Amniotic epithelial cell (primary cell): ENCODE results near the gene IGFALS.

Source experiments
- DNase-seq: peaks from one replicate; pipeline ENCODE4 v3.0.0-alpha.2; 2010; ENCODE audit warnings: low read depth

IGFALS gene

GRCh38 chr16:1793578-1794220, at the start of gene IGFALS:
Gene IGFALS (minus strand): TSS chr16:1793705. CDS start chr16:1793652, 53 bp downstream.
- DNase-seq: no peak

DNA sequence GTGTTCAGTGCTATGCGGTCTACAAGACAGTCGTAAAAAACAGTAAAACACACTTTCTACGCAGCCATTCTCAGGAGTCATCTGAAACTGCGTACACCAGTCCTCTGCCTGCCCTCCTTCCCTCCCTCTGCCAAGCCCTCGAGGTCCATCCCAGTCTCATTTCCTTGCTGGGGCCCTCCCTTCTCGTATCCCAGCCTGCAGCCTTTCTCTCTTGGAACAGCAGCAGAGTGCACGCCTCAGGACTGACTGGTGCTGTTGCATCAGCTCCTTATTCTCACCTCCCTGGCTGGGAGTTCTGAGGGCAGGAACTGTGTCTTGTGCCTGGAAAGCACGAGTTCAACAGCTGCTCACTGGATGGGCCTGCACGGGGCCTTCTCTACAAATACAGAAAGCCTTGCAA, 46.0 kb upstream of the IGFALS start:
- DNase-seq: peak; percentile 20

GRCh38 chr16:1834096-1834495, 40.6 kb upstream of the IGFALS start:
- DNase-seq: no peak

- no peak for DNase-seq
Observed at GRCh38 chr16:1832838-1833454, 39.4 kb upstream of the IGFALS start.

GRCh38 chr16:1831186-1832075, 37.9 kb upstream of the IGFALS start:
- no peak for DNase-seq

GRCh38 chr16:1830213-1830612, 36.7 kb upstream of the IGFALS start:
- DNase-seq: no peak

GRCh38 chr16:1828645-1829410, 35.3 kb upstream of the IGFALS start:
- DNase-seq: no peak

GRCh38 chr16:1826691-1827573, 33.4 kb upstream of the IGFALS start, which contains the start of the genes FAHD1 and HAGH:
Gene FAHD1 (plus strand): TSS chr16:1827206. CDS start chr16:1827239, 33 bp downstream.
Gene HAGH (minus strand): TSS chr16:1826825. CDS start chr16:1826787, 38 bp downstream.
- DNase-seq: peak; percentile 95

DNA sequence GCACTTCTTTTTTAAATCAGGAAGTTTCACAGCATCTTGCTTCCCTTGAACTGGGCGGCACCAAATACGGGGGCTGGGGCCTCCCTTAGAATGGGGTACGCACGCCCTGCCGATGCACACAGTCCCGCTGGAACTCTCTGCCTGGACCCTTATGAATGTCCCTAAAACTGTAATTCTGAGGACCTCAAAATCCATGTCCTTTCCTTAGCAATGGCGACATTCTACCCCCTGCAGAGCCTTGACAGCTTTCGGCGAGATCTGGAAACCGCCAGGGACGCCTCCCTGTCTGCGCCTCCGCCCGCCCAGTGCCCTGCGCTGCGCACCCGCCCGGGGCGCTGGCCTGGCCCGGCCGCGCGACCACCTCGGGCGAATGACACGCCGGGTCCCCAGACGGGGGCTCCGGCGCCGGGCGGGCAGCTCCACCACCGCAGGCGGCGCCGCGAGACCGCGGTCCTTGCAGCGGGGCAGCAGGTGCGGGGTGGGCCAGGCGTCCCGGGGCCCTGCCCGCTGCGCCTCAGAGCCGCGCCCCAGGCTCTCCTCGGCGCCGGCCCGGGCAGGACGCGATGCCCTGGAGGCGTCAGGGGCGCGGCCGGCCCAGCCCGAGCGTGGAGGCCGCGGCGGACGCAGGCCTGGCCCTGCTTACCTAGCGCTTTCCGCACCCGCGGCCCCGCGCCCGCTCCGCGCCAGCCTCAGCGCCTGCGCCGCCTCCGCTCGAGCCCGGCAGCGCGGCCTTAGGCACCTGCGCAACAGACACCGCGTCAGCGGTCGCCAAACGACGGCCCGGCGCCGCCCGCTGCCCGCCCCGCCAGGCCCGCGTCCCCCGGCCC, 32.6 kb upstream of the IGFALS start:
- DNase-seq: no peak

DNA sequence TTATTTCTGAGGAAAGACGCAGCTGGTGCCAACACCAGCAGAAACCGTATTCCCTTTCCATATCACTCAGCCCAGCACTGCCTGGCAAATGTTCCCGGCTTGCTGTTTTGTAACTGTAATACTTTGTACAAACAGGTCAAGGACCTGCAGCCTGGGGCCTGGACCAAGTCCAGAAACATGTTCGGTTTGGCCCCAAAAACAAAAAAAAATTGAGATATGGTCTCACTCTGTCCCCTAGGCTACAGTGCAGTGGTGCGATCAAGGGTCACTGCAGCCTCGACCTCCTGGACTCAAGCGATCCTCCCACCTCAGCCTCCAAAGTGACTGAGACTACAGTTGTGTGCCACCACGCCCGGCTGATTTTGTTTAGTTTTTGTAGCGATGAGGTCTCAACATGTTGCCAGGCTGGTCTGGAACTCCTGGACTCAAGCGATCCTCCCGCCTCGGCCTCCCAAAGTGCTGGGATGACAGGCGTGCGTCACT, 31.9 kb upstream of the IGFALS start:
- DNase-seq: no peak

DNA sequence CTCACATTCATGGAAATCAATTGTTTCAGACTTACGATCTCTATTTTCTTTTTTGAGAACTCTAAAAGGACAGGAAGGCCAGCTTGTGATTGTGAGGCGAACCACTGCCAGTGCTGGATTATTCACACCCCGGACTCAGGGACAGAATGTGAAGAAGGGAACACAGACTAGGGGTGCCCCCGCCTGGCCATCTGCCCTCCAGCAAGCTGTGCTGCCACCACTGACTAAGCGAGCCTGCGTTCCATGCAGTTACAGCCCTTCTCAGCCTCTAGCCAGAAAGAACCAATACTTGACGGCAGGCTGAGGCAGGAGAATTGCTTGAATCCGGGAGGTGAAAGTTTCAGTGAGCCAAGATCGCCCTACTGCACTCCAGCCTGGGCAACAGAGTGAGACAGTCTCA, 30.3 kb upstream of the IGFALS start:
- peak; percentile 49 for DNase-seq

DNA sequence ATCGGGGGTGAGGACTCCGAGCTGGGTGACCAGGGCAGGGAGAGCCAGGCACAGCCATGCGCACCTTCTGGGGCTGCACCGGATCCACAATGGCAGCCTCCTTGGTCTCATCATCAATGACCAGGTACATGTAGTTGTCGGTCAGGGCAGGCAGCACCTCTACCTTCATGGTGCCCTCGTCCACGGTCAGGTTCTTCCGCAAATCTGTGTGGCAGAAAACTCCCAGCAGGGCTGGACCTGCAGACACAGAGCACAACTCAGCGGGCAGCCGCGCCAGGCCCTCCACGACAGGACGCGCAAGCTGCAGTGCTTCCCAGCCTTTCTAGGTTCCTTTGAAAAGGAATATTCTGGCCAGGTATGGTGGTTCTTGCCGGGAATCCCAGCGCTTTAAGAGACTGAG, 29.3 kb upstream of the IGFALS start:
- no peak for DNase-seq

DNA sequence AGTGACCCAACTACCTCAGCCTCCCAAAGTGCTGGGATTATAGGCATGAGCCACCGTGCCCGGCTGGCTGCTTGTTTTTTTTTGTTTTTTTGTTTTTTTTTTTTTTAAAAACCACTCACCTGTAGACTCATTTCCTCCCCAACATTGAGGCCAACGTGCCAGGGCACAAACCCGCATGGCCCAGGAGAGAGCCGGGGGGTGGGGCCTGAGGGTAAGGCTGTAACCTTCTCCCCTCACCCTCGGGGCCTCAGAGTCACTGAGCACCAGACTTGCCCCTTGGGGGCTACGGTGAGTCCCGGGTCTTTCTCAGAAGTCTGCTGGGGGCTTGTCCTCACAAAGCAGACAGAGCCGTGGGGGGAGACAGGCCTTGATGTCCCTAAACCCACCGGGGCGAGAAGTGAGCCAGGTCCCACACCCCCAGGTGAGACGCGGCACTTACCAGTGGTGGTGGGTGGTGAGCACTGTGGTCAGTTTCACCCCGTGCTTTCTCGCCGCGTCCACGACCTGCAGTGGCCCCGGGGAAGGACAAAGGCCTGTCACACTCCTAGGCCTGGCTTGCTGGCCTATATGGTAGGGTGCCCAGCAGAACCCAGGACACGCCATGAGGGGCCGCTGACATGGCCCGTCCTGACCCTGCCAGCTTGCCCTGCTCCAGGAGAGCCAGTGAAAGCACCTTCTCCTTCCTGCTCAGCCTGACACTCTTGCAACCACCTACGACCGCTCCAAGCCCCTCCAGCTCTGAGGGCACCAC, 28.5 kb upstream of the IGFALS start:
- no peak for DNase-seq

- no peak for DNase-seq
Observed at GRCh38 chr16:1820946-1821290, 27.4 kb upstream of the IGFALS start.

GRCh38 chr16:1820096-1820945, 26.8 kb upstream of the IGFALS start:
- DNase-seq: no peak

GRCh38 chr16:1819611-1820010, 26.1 kb upstream of the IGFALS start:
- DNase-seq: no peak

GRCh38 chr16:1818873-1819525, 25.5 kb upstream of the IGFALS start:
- DNase-seq: no peak
